ENCODE results near the gene CACNB4. TPM values are rescaled to one million over a fixed set of nuclear protein-coding genes. Genes with fewer than 3 reads are reported as not detected.
A peak's percentile ranks its signal among the peaks of the same experiment; 100 is the strongest.
"Not testable (repeated sequence)": the region's sequence is repeated elsewhere in the genome, so short reads cannot be mapped to it uniquely, and the experiment has no call there.

Gene CACNB4
- polyA plus RNA-seq, 12 donors = 4.1 to 7.4 (median 5.1) TPM; not detected in 1

DNA sequence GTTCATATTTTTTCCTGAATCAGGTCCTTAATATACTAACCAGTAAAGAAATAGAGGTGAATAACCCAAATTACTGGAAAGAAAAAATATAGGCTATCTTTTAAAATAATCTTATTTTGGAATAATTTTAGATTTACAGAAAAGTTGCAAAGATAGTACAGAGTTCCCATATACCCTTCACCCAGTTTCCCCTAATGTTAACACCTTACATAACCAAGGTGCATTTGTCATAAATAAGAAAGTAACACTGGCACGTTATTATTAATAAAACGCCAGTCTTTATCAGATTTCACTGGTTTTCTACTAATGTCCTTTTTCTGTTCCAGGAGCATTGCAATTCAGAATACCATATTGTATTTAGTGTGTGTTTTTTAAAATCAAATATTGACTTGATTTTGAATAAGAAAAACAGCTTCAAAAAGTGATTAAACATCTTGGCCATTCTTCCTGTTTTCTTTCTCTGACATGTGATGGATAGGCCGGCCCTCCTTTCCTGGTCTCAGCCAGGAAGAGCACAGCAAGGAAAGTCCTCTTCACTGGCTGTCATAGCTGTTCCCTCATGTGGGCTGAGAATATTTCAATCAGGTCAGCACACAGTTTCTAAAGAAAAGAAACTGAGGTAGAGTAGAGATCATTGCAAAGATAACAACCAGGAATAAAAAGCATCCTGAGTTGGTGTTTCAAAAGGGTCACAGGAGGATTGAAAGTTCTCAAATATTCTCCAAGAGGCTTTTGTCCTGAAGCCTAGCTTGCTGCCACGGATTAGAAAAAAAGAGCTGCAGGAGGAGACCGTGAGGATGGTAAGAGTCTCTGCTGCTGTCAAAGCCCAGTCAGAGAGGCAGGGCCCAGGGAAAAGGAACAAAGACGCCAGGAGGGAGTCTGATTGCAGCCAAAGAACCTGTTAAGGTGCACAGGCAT, 191.3 kb downstream of the CACNB4 start:
- DNase-seq = no peak

DNA sequence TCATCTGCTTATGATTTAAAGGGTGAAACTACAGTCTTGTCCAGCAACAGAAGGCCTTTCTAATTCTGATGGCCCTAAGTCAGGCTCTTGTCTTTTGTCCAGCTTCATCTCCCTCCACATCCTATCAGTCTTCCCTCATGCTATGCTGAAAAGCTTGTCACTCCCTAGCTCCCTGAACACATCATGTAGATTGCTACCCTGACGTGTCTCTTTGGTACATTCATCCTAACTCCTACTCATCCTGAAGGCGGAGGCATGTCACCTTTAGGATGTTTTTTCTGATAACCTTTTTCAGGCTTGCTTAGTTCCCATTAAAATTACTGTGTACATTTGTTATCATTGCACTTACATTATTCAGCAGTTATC, 192.2 kb downstream of the CACNB4 start:
- no peak for DNase-seq

DNA sequence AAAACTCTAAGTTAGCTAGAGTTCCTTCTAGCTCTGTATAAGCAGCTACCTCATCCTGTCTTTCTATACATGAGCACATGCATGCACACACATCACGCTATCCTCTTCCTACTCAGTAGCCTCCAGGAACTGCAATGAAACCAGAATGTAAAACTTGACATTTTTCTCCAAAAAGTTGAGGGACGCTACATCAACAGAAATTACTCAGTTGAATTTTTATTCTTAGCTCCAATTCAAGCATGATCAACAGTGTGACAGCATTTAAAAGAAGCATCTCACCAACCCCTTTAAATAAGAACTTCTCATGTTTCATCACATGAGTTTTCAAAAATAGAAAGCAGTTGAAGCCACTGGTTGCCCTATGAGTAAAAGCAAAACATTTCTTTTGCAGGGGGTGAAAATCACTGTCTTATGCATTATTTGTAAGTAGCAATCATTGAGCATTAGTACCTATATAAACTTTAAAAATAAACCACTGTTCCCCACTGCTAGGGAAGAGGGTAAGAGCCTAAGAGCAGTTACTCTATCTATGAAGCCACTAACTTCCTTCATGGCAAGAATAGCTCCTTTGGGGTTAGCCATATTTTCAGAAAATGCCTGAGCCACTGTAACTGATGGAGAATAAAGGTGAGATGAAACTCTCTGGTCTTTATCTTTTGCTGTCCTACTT, 192.7 kb downstream of the CACNB4 start:
- no peak for DNase-seq

DNA sequence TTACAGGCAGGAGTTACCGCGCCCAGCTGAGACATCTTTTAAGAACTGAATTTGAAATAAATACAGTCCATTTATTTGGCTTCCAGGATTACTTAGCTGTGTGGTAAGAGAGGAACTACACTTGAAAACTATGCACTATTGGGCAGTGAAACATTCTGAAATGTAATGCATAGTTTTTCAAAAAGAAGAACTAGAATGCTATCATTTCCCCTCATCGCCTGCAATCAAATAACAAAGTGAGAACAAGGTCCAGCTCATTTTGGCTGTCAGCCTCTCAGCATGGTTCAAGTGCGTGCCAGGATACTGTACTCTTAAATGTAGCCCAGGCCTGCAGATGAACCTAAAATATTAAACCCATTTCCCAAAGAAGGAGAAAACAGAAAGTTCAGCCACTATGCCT, 194.0 kb downstream of the CACNB4 start:
- DNase-seq = no peak

DNA sequence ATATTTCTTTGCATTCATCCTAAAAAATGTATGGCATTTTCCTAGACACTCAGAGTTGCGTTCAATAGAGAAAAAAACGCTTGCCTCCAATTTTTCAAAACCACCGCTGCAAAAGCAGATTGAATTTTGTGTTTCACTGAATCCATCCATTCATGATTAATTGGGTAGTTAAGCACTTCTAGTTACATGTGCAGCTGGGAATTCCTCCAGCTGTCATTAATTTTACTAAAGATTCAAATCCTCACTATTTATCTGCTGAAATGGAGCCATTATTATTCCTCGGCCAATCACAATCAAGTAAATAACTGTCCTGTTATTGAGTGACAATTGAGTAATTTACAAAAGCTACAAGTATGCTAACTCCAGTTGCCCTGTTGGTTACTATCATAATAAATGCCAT, 194.8 kb downstream of the CACNB4 start:
- DNase-seq = no peak

DNA sequence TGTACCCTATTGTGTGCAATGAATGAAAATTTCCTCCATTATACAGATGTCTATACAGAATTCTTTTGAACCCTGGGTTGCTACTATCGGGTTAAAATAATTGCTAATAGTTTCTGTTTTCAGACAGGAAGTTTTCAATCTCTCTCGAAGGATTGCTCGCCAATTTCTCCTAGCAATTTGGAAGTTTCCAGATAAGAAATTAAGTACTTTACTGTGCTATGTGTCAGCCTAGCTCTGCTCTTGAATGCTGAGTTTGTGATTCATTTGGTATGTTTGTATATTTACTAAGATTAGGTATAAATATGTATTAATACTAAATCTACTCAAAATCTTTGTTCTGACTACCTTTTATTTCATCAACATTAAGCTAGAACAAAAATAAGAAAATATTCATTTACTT, 196.0 kb downstream of the CACNB4 start:
- no peak for DNase-seq

DNA sequence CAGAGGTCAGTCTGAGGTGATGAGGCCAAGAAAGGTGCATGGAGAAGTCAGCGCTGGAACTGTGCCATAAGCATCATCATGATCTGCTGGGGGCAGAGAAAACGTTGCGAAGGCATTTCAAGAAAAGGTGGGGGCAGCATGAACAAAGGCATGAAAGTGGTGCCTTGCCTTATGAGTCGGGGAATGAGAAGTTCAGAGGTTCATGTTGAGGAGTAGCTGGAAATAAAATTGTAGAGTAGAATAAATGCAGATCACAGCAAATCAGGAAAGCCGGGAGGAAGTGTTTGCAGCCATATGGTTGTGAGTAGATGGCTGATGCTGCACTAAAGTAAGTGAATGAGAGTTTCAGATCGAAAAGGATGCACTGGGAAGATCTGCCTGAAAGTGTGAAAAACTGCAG, 198.5 kb downstream of the CACNB4 start:
- no peak for DNase-seq

DNA sequence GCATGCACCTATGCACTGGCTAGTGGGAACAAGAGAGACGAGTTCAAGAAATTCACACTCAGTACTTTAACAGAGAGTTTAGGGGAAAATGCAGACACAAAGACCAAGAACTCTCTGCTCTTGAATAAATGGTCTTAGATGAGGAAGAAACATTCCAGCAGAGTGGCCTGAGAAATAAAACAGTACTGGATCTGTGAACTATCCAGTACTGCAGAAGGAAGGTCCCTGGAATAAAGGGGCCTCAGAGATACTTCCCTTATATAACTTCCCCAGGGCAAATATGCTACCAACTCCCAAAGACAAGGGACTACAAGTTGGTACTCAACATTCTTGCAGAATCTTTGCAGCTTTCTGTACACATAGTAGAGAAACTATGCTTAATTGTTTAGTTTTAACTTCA, 199.7 kb downstream of the CACNB4 start:
- DNase-seq = no peak

DNA sequence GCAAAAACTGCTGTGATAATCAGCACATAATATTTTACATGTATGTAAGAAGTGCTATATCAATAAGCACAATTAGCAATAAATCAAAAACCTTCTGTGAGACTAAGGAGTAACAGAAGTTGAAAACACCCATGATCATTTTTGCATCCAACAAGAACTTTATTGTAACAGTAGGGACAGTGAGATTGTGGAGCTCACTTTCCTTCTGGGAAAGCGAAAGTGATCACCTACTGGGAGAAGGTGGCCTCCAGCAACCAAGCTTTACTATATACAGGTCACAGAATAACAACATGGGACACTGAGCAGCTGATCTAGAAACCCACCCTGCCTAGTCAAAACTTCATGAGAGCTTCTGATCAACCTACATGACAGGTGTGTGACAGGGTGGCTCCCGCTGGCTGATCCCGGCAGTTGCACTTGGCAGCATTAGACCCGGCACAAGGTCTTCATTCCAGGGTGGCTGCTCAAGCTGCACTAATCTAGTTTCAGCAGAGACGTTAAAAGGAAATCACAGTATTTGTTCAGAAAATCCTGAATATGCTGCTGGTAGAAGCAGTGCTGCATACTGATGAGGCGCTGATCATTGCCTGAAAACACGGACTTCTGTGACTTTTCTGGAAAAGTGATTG, 207.2 kb downstream of the CACNB4 start:
- DNase-seq = no peak

DNA sequence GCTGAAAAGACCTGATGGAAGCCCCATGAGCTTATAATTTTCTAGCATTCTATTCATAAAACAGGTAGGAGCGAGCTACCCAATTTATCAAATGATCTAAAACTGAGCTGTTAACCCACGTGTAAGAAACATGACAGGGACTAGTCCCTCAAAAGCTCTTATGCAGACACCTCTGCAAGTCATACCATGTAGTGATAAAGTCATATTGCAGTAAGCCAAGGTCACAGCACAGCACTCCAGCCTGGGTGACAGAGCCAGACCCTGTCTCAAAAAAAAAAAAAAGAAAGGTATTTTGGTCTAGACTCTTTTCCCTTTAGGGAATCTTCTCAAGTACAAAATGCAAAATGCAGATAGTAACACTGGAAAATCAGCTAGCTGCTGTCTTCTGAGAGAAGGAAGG, 211.7 kb downstream of the CACNB4 start:
- no peak for DNase-seq

DNA sequence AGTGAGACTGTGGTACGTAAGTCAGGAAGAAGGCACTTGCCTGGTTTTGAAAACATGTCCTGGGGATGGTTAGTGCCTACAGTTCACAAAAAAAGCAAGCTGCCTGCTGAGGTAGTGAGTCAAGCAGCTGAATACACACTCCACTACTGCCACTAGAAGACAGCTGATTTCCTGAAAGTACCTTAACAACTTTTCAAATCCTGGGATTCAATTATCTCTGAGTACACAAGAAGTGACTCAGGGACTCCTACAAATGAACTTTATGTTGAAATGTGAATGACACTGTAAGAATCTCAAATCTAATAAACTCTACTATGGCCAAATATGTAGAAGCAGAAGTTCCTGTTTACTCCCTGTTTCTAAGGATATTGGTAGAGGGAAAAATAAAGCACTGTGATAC, 212.6 kb downstream of the CACNB4 start:
- DNase-seq = no peak

DNA sequence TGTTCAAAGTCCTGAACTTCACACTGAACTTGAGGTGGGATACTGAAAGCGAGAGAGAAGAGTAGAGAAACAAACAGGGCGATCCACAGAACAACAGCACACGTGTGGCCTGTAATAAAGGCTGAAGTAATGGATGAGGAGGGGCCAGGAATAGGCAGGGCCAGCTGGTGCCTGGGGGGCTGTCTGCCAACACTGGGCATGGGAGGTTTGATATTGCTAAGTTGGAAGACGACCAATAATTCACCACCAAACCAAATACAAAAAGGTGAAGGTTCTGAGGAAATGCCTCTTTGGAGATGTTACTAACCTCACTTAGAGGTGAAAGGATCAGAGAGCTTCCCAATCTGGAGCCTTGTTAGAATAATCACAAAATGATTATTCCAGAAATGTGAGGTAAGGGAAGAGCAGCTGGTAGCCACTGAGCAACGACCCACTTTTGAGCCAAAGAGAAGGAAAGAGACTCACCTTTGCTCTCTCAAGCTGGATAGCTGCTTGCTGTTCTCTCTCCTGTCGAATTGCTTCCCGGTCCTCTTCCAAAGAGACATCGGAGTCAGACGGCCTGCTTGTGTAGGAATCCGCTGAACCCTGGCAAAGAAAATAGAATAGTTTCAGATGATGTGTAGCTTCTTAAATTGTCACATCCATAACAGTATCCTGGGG, 215.9 kb downstream of the CACNB4 start:
- DNase-seq = no peak

DNA sequence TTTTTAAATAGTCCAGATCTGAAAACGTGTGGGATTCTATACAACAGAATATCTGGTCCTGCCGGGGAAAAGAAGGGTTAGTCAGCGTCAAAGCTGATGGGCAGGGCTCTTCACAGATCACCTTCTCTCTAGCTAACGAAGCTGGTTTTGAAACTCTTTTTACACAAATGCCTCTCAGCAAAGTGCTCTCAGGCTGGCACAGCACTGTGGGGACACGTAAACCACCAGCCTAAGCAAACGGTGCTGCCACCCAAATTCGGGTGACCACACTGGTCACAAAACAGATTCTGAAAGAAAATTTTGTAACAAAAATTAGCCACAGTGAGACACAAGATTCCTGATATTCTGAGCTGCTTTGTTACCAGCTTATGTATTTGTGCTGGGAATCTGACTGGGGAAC, 217.5 kb downstream of the CACNB4 start:
- no peak for DNase-seq

DNA sequence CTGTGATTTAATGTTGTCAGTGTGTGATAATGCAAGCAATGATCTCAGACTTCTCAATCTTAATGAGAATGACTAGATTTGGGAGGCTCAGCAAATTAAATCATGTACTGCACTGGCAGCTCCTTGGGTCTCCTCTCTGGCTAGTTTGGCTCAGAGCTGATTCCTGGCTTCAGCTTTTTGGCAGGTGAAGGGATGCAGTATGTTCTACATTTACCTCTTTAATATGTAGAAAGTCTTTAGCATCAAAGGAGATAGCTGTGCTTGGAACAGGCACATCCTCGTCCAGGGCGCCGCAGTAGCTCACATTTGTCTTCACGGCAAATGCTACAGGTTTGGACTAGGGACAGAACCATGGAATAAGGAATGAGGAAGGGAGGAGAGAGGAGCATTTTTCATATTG, 218.3 kb downstream of the CACNB4 start:
- no peak for DNase-seq

DNA sequence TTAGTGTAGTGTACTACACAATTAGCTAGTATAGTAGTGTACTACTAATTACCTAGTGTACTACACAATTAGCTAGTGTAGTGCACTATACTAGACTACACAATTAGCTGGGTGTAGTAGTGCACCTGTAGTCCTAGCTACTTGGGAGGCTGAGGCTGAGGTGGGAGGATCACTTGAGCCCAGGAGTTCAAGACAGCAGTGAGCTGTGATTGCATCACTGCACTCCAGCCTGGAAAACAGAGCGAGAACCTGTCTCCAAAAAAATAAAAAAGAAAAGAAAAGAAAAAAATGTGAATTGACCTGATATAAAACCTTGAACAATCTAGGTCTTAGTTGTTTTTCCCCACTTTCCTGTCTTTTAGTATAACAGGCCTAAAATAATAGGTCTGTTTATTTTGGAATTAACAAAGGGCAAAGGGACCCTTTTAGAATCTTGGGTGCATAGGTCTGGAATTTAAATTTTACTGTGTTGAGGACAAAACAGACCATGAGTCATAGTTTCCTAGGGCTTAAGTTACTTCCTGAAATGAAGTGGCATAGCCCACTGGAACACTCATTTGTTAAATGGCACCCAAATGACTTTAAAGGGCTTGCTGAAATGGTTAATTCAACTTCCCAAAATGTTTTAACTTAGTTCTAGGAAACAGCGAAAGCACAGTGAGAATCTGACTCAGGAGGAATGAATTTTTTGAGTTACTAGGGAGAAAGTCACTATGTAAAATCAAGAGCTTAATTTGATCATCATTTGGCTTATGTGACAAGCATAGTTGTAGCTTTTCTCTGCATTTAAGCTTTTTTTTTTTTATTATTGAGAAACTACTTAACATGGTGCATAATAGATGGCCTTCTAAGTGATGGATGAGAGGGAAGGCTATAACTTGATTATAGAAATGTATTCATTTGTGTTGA, 219.9 kb downstream of the CACNB4 start:
- no peak for DNase-seq

DNA sequence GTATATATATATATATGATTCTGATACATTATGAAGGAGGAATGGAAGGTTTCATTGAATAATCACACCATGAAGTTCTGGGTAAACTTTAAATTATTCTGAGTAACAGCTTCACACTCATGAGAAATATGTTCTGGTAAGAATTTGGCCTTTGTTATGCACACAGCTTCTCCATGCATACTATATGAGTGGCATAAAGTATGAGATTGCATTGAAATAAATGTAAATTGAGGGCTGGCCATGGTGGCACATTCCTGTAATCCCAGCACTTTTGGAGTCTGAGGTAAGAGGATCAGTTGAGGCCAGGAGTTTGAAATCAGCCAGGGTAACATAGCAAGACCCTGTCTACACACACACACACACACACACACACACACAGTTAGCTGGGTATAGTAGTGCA, 220.6 kb downstream of the CACNB4 start:
- no peak for DNase-seq

DNA sequence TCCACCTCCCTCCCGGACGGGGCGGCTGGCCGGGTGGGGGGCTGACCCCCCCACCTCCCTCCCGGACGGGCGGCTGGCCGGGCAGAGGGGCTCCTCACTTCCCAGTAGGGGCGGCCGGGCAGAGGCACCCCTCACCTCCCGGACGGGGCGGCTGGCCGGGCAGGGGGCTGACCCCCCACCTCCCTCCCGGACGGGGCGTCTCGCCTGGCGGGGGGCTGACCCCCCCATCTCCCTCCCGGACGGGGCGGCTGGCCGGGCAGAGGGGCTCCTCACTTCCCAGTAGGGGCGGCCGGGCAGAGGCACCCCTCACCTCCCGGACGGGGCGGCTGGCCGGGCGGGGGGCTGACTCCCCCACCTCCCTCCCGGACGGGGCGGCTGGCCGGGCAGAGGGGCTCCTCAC, 223.2 kb downstream of the CACNB4 start:
- DNase-seq = not testable (repeated sequence)

DNA sequence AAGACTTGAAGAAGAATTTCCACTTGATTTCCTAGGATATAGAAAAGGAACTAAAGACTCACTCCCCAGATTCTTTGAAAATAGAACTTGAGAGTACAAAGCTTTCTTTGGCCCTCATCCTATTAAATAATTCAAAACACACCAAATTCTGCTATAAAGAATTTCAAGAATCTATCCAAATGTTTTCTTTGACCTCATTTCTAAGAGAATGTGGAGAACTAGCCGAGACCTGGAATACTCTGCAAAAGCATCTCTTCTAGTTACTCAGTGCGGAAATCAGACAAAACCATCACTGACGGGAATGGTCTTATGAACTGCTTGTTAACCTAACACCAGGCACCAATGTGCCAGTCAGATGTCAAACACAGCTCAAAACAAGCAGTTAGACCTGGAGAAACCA, 226.4 kb downstream of the CACNB4 start:
- peak; percentile 27 for DNase-seq

DNA sequence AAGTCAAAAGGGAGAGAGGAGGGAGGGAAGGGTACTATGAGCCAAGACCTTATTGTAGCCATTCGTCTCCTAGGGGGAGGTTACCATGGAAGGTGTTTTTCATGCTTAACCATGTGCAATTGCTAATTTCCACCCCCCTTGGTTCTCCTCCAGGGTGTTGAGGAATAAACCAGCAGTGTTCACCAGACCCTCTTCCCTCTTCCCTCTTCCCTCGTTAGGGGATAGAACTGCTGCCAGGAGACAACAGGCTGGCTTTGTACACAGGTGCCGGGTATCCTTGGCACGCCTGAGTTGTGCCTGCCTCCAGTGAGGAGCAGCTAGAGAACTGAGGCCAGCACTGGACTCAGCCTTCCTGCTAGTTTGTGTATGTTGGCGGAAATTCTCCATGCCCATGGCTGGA, 229.6 kb downstream of the CACNB4 start:
- no peak for DNase-seq

DNA sequence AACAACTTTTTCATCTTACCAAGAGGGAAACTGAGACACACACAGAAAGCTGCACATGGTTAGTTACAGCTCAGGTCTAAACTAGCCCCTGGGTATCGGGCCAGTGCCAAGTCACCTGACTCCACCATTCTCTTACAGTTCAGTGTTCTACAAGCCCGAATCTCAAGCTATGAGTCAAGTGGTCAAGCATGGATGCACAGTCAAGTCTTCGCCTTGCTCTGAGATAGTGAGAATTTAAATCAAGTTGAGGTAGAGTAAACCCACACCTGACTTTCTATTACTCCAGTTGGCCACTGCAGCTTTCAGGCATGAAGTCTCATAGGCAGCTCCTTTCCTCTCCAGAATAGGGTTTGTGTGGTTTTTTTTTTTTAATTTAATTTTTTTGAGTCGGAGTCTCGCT, 236.1 kb downstream of the CACNB4 start:
- DNase-seq = no peak

DNA sequence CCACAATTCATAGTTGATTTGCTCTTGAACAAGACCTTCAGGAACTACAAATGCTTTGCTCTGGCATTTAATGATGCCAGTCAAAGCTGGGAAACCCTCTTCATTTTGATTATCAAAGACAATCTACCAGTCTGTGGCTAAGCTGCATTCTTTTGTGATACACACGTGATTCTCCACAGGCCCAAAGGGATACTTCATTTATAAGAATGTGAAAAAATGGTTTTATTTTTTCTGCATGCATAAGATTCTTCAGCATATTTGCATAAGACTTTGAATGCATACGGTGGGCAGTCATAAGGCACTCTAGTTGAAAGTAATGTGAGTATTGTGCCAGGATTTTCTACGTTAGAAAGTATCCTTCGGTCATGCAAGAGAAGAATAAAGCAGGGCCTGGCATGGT, 237.7 kb downstream of the CACNB4 start:
- no peak for DNase-seq

Data from muscle of arm (tissue), 12 donors.